ENCODE results near the gene UBASH3B.

The UBASH3B gene

GRCh38 chr11:122697636-122698167 is 42.2 kb downstream of the UBASH3B start:
- TF ChIP-seq CTCF (IDR thresholded peaks at IDR 0.05; ENCODE audit: low read depth, low read length) = no peak
- DNase-seq (ENCODE audit: extremely low read depth, low read depth) = no peak

- TF ChIP-seq CTCF (IDR thresholded peaks at IDR 0.05; ENCODE audit: low read depth, low read length) = no peak
- no peak for DNase-seq (ENCODE audit: extremely low read depth, low read depth)
Observed at GRCh38 chr11:122698392-122698791, 42.9 kb downstream of the UBASH3B start.

GRCh38 chr11:122700666-122701065 is 45.1 kb downstream of the UBASH3B start:
- DNase-seq (ENCODE audit: extremely low read depth, low read depth) = no peak
- no peak for TF ChIP-seq CTCF (IDR thresholded peaks at IDR 0.05; ENCODE audit: low read depth, low read length)

GRCh38 chr11:122701143-122701542 is 45.6 kb downstream of the UBASH3B start:
- DNase-seq (ENCODE audit: extremely low read depth, low read depth) = no peak
- no peak for TF ChIP-seq CTCF (IDR thresholded peaks at IDR 0.05; ENCODE audit: low read depth, low read length)

- DNase-seq (ENCODE audit: extremely low read depth, low read depth) = no peak
- no peak for TF ChIP-seq CTCF (IDR thresholded peaks at IDR 0.05; ENCODE audit: low read depth, low read length)
Observed at GRCh38 chr11:122703541-122704272, 48.2 kb downstream of the UBASH3B start.

- no peak for TF ChIP-seq CTCF (IDR thresholded peaks at IDR 0.05; ENCODE audit: low read depth, low read length)
- no peak for DNase-seq (ENCODE audit: extremely low read depth, low read depth)
Observed at GRCh38 chr11:122705396-122705795, 49.9 kb downstream of the UBASH3B start.

GRCh38 chr11:122706291-122707088 is 51.0 kb downstream of the UBASH3B start:
- TF ChIP-seq CTCF (IDR thresholded peaks at IDR 0.05; ENCODE audit: low read depth, low read length) = no peak
- no peak for DNase-seq (ENCODE audit: extremely low read depth, low read depth)
